GM04504 (cell line): ENCODE data around the gene C1QL4.
"Not testable (repeated sequence)": the region's sequence is repeated elsewhere in the genome, so short reads cannot be mapped to it uniquely, and the experiment has no call there.

Source experiments
- DNase-seq: peaks from one replicate; pipeline ENCODE4 v3.0.0-alpha.2; 2012; ENCODE audit warnings: low read depth

The C1QL4 gene

GRCh38 chr12:49336645-49337584 lies at the start of gene C1QL4:
Gene C1QL4 (minus strand): TSS chr12:49337188. CDS start chr12:49336477, 711 bp downstream.
- no peak for DNase-seq

GRCh38 chr12:49380184-49380583 lies 43.2 kb upstream of the C1QL4 start:
- DNase-seq: not testable (repeated sequence)

- DNase-seq: no peak
Observed at GRCh38 chr12:49377386-49377785, 40.4 kb upstream of the C1QL4 start.

DNA sequence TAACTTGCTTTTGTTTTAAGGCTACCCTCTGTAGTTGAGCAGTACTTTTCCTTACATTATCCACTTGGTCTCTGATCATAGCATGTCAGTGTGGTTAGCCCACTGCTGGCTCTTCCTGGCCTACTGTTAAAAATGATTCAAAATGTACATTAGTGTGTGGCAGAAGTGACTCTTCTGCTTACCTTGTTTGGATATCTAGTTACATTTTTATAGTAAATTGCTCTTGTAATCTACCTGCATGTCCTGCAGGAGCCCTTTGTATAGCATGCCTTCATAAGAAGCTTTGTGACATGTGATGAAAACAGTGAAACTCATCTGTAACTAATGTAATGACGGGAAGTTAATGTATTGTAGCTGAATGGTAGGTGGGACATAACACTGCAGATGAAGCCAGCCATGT lies 38.4 kb upstream of the C1QL4 start:
- DNase-seq: no peak

DNA sequence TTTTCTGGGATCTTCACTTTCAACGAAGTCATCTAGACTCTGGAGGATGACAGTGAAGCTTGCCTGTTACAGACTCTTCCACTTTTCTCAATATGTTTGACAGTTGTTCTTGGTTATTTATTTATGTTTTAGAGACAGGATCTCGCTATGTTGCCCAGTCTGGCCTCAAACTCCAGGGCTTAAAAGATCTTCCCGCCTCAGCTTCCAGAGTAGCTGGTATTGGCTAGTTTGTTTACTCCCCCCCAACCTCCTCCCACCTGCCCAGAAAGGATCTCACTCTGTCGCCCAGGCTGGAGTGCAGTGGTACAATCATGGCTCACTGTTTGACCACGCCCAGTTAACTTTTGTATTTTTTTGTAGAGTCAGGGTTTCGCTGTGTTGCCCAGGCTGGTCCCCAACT lies 33.6 kb upstream of the C1QL4 start:
- no peak for DNase-seq

GRCh38 chr12:49369411-49370145 lies 32.6 kb upstream of the C1QL4 start:
- no peak for DNase-seq

DNA sequence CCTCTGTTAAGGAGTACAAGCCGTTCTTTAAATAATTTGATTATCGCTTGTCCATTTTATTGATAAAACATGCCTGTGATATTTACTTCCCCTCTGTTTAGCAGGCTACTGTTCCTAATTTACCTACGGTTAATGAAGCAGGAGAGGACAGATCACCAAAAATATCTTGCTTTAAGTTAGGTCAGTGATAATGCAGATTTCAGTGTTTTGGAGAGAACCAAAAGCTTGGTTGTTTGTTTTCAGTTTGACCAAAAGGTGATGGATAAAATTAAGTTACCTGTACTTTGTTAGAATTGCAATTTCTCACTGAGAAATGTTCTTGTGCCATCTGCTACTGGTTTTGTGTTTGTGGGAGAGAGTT lies 31.2 kb upstream of the C1QL4 start:
- DNase-seq: no peak

- DNase-seq: no peak
Observed at GRCh38 chr12:49367381-49368239, 30.6 kb upstream of the C1QL4 start, which contains the start of gene SPATS2. Gene SPATS2 (plus strand): TSS chr12:49367462. CDS start chr12:49461013, 93,551 bp downstream.

DNA sequence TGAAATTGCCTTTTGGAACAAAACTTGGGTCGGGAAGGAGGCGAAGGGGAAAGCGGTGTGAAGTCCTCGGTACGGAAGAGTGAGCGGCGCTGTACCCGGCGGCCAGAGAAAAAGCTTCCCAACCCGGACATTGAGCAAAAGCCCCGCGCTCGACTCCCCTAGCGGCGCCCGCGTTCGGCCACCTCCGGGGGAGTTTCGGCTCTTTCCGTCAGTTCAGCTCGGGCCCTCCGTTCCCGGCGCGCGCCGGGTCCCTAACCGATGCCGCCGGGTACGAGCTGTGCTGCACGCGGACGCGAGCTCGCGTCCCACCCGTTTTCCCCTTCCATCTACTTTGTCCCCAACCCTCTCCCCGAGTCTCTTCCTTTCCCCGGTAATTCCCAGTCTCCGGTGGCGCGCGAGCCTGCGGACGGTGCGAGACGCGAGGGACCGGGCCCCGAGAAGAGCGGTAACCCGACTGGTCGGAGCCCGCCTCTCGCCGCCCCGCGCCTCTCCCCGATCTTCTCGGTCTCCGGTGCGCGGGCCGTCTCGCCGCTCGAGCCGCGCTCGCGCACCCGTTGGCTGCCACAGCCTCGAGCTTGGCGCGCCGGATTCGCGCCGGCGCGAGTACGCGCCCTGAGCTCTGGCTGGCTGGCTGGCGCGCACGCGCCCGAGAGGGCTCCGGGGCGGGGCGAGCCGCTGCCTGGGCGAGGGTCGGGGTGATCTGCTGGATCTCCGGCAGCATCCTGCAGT lies 29.8 kb upstream of the C1QL4 start:
- DNase-seq: peak; percentile 78

DNA sequence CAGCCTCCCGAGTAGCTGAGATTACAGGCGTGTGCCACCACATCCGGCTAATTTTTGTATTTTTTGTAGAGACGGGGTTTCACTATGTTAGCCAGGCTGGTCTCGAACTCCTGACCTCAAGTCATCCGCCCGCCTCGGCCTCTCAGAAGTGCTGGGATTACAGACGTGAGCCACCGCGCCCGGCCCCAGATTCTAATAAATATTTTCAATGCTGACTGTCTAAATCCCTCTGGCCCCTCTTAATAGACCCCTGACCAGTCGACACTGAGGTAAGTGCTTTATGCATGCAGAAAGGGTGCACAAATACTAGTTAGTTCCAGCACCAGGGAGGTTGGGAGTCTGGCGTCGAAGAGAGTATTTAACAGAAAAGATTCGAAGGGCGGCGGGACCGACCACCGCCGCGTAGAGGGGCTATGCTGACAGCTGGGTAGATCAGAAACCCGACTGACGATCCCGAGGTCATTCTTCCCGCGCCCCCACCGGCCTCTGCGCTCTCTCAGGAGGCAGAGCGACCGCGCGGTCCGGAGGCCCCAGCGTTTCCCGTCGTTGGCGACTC lies 29.2 kb upstream of the C1QL4 start:
- no peak for DNase-seq

DNA sequence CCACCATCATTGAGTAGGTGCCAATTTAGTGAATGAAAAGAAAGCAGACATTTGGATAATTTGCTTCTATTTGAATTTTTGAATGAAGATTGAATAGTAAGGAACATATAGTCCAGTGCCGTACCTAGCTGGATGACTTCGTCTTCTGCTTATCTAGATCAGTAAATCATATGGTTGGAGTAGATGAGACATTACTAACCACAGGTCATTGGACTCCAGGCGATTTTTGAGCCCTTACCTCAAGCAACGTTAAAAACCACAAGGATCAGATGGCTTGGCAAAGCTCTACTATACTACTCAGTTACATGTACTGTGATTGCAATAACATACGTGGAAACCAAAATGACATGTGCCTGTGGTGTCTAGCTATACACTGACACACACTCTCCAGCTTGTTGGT lies 28.6 kb upstream of the C1QL4 start:
- DNase-seq: no peak

GRCh38 chr12:49364989-49365388 lies 28.0 kb upstream of the C1QL4 start:
- DNase-seq: peak; percentile 25

GRCh38 chr12:49362077-49362476 lies 25.1 kb upstream of the C1QL4 start:
- DNase-seq: no peak

- no peak for DNase-seq
Observed at GRCh38 chr12:49359671-49360070, 22.7 kb upstream of the C1QL4 start.

DNA sequence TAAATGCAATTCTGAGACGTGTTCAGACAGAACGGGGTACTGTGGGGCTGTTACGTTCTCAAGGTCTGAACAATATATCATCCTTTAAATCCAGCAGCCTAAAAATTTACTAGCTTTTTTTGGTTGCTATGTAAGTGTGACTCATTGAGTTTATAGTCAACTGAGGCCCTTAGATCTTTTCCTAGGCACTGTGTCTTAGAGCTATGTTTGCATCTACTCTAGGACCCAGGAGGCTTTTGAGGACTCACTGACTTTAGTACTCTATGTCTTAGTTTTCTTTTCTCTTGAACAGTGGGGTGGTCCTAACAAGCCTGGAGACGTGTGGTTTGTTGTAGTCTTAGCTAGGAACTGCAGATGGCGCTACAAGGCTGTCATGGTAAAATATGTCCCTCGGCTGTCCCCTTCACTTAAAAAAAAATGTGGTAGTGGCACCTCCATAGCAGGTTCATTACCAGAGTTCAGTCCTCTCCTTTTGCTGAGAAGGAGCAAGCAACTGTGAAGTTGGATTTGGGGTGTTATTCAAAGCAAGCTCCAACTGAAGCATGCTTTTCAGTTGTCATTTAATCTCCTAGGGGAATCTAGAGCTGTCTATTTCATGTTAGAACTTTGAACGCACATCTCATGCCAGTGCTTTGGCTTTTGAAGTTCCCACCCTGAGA lies 21.6 kb upstream of the C1QL4 start:
- DNase-seq: no peak

DNA sequence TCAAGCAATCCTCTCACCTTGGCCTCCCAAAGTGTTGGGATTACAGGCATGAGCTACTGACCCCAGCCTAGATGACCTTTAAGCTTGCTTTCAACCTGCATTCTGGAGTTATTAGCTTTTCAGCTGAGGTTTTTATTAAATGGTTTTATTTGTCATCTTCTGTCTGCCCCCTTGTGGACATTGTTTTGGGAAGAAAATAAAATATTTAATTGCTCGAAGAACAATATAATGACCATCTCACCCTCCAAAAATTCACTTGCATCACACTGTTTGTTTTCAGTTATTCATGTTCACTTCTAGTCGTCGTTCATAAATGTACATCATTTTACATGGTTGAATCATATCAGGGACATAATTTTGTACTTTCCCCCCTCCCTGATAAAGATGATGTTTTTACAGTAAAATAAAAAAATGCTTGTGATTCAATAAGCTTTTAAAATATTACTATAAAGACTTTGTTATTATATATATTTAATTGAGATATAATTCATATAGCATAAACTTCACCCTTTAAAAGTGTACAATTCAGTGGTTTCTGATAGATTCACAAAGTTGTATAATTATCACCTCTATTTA lies 20.2 kb upstream of the C1QL4 start:
- no peak for DNase-seq

- DNase-seq: no peak
Observed at GRCh38 chr12:49355913-49356312, 18.9 kb upstream of the C1QL4 start.

- no peak for DNase-seq
Observed at GRCh38 chr12:49352351-49352750, 15.4 kb upstream of the C1QL4 start.

GRCh38 chr12:49349266-49349665 lies 12.3 kb upstream of the C1QL4 start:
- DNase-seq: no peak

DNA sequence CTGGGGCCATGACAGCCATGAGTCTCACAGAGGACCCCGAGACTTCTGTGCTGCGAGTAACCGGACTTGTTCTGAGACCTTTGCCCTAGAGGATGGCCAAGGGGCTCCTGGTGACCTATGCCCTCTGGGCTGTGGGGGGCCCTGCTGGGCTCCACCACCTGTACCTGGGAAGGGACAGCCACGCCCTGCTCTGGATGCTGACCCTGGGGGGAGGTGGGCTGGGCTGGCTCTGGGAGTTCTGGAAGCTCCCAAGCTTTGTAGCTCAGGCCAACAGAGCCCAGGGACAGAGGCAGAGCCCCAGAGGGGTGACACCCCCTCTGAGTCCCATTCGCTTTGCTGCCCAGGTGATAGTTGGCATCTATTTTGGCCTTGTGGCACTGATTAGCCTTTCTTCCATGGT lies 11.8 kb upstream of the C1QL4 start:
- DNase-seq: no peak
